ENCODE data around the gene SYNDIG1.

- TF ChIP-seq, protein P1, sequence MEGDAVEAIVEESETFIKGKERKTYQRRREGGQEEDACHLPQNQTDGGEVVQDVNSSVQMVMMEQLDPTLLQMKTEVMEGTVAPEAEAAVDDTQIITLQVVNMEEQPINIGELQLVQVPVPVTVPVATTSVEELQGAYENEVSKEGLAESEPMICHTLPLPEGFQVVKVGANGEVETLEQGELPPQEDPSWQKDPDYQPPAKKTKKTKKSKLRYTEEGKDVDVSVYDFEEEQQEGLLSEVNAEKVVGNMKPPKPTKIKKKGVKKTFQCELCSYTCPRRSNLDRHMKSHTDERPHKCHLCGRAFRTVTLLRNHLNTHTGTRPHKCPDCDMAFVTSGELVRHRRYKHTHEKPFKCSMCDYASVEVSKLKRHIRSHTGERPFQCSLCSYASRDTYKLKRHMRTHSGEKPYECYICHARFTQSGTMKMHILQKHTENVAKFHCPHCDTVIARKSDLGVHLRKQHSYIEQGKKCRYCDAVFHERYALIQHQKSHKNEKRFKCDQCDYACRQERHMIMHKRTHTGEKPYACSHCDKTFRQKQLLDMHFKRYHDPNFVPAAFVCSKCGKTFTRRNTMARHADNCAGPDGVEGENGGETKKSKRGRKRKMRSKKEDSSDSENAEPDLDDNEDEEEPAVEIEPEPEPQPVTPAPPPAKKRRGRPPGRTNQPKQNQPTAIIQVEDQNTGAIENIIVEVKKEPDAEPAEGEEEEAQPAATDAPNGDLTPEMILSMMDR (IDR thresholded peaks at IDR 0.05), result no peak
- no peak for TF ChIP-seq EP300 (IDR thresholded peaks at IDR 0.05)
- no peak for TF ChIP-seq CEBPB (IDR thresholded peaks at IDR 0.05)
- TF ChIP-seq RAD21 (conservative IDR thresholded peaks at IDR 0.05 in 1 of 2, IDR thresholded peaks at IDR 0.05 in 1 of 2), result no peak
- TF ChIP-seq MYC (IDR thresholded peaks at IDR 0.05; ENCODE audit: borderline replicate concordance, low read length), result no peak
- no peak for TF ChIP-seq USF2 (IDR thresholded peaks at IDR 0.05)
- TF ChIP-seq POLR2A (IDR thresholded peaks at IDR 0.05; ENCODE audit: low read length), result no peak
- TF ChIP-seq GATA3 (IDR thresholded peaks at IDR 0.05; ENCODE audit: borderline replicate concordance), result no peak
- TF ChIP-seq NFE2L2 (conservative IDR thresholded peaks at IDR 0.05; ENCODE audit: low read length), result no peak
- no peak for TF ChIP-seq REST (IDR thresholded peaks at IDR 0.05)
- TF ChIP-seq KDM1A (IDR thresholded peaks at IDR 0.05; ENCODE audit: low read depth), result no peak
- TF ChIP-seq TP53 (CRISPR knock-in tag; IDR thresholded peaks at IDR 0.05), result no peak
- TF ChIP-seq RFX5 (IDR thresholded peaks at IDR 0.05), result no peak
Observed at GRCh38 chr20:24485981-24486380, 16.6 kb downstream of the SYNDIG1 start.
